Measurements from ENCODE around the gene CERS6.
"Not testable (repeated sequence)": the region's sequence is repeated elsewhere in the genome, so short reads cannot be mapped to it uniquely, and the experiment has no call there.

The CERS6 gene

GRCh38 chr2:168645696-168646338, 189.7 kb downstream of the CERS6 start:
- ATAC-seq = no peak
- H3K9me3 Mint-ChIP-seq = peaks cover 10% of the 10 kb centered on the region
- H3K4me3 Mint-ChIP-seq = no peak overlapping the region
- no peaks in the 10 kb centered on the region for H3K36me3 Mint-ChIP-seq
- no peaks in the 10 kb centered on the region for H3K27me3 Mint-ChIP-seq
- H3K27ac Mint-ChIP-seq = no peak overlapping the region
- H3K4me1 Mint-ChIP-seq = no peaks in the 10 kb centered on the region

GRCh38 chr2:168649105-168649504, 193.0 kb downstream of the CERS6 start:
- Mint-ChIP-seq H3K9me3 (peaks cover 5% of the 10 kb centered on the region), H3K36me3 (no peaks in the 10 kb centered on the region), H3K27ac (no peak overlapping the region), H3K4me3 (no peak overlapping the region), H3K27me3 (no peaks in the 10 kb centered on the region), H3K4me1 (no peaks in the 10 kb centered on the region)
- no peak for ATAC-seq

- H3K4me3 Mint-ChIP-seq = no peak overlapping the region
- H3K9me3 Mint-ChIP-seq = peaks cover 3% of the 10 kb centered on the region
- no peaks in the 10 kb centered on the region for H3K27me3 Mint-ChIP-seq
- no peak for ATAC-seq
- H3K27ac Mint-ChIP-seq = no peak overlapping the region
- H3K4me1 Mint-ChIP-seq = no peaks in the 10 kb centered on the region
- H3K36me3 Mint-ChIP-seq = no peaks in the 10 kb centered on the region
Measured at GRCh38 chr2:168649562-168649961, 193.5 kb downstream of the CERS6 start.

GRCh38 chr2:168650139-168650538, 194.1 kb downstream of the CERS6 start:
- no peak for ATAC-seq
- Mint-ChIP-seq H3K4me3 (no peak overlapping the region), H3K4me1 (no peaks in the 10 kb centered on the region), H3K27me3 (no peaks in the 10 kb centered on the region), H3K36me3 (no peaks in the 10 kb centered on the region), H3K9me3 (peaks cover 3% of the 10 kb centered on the region), H3K27ac (no peak overlapping the region)

GRCh38 chr2:168650781-168651180, 194.7 kb downstream of the CERS6 start:
- Mint-ChIP-seq H3K36me3 (no peaks in the 10 kb centered on the region), H3K27me3 (no peaks in the 10 kb centered on the region), H3K4me1 (no peaks in the 10 kb centered on the region), H3K27ac (no peak overlapping the region), H3K4me3 (no peak overlapping the region), H3K9me3 (peaks cover under 1% of the 10 kb centered on the region)
- ATAC-seq = no peak

- no peaks in the 10 kb centered on the region for H3K36me3 Mint-ChIP-seq
- no peaks in the 10 kb centered on the region for H3K27me3 Mint-ChIP-seq
- no peak for ATAC-seq
- no peaks in the 10 kb centered on the region for H3K4me1 Mint-ChIP-seq
- H3K4me3 Mint-ChIP-seq = no peak overlapping the region
- H3K9me3 Mint-ChIP-seq = no peaks in the 10 kb centered on the region
- no peak overlapping the region for H3K27ac Mint-ChIP-seq
Measured at GRCh38 chr2:168652997-168653921, 197.2 kb downstream of the CERS6 start.

- Mint-ChIP-seq H3K9me3 (no peaks in the 10 kb centered on the region), H3K27ac (no peak overlapping the region), H3K27me3 (no peaks in the 10 kb centered on the region), H3K4me1 (no peaks in the 10 kb centered on the region), H3K36me3 (no peaks in the 10 kb centered on the region), H3K4me3 (no peak overlapping the region)
- no peak for ATAC-seq
Measured at GRCh38 chr2:168654705-168655104, 198.6 kb downstream of the CERS6 start.

- no peak overlapping the region for H3K4me3 Mint-ChIP-seq
- no peaks in the 10 kb centered on the region for H3K36me3 Mint-ChIP-seq
- H3K27me3 Mint-ChIP-seq = no peaks in the 10 kb centered on the region
- H3K9me3 Mint-ChIP-seq = no peaks in the 10 kb centered on the region
- no peaks in the 10 kb centered on the region for H3K4me1 Mint-ChIP-seq
- no peak overlapping the region for H3K27ac Mint-ChIP-seq
- no peak for ATAC-seq
Measured at GRCh38 chr2:168655207-168655606, 199.1 kb downstream of the CERS6 start.

- H3K9me3 Mint-ChIP-seq, H3K4me3 Mint-ChIP-seq, H3K27me3 Mint-ChIP-seq, H3K36me3 Mint-ChIP-seq, H3K4me1 Mint-ChIP-seq, ATAC-seq, H3K27ac Mint-ChIP-seq: not testable (repeated sequence)
Measured at GRCh38 chr2:168657378-168657777, 201.3 kb downstream of the CERS6 start.

- Mint-ChIP-seq H3K4me1 (no peaks in the 10 kb centered on the region), H3K4me3 (no peak overlapping the region), H3K27me3 (no peaks in the 10 kb centered on the region), H3K9me3 (no peaks in the 10 kb centered on the region), H3K36me3 (no peaks in the 10 kb centered on the region), H3K27ac (no peak overlapping the region)
- ATAC-seq = no peak
Measured at GRCh38 chr2:168658706-168659105, 202.6 kb downstream of the CERS6 start.

- no peaks in the 10 kb centered on the region for H3K9me3 Mint-ChIP-seq
- H3K4me1 Mint-ChIP-seq = no peaks in the 10 kb centered on the region
- H3K27ac Mint-ChIP-seq = no peak overlapping the region
- H3K27me3 Mint-ChIP-seq = no peaks in the 10 kb centered on the region
- no peaks in the 10 kb centered on the region for H3K36me3 Mint-ChIP-seq
- ATAC-seq = no peak
- H3K4me3 Mint-ChIP-seq = no peak overlapping the region
Measured at GRCh38 chr2:168660870-168661862, 205.1 kb downstream of the CERS6 start.

- no peaks in the 10 kb centered on the region for H3K4me1 Mint-ChIP-seq
- no peak overlapping the region for H3K4me3 Mint-ChIP-seq
- H3K36me3 Mint-ChIP-seq = no peaks in the 10 kb centered on the region
- no peaks in the 10 kb centered on the region for H3K9me3 Mint-ChIP-seq
- no peak overlapping the region for H3K27ac Mint-ChIP-seq
- H3K27me3 Mint-ChIP-seq = no peaks in the 10 kb centered on the region
- no peak for ATAC-seq
Measured at GRCh38 chr2:168661863-168662256, 205.8 kb downstream of the CERS6 start.

- no peak for ATAC-seq
- Mint-ChIP-seq H3K4me3 (no peak overlapping the region), H3K27ac (no peak overlapping the region), H3K27me3 (no peaks in the 10 kb centered on the region), H3K9me3 (no peaks in the 10 kb centered on the region), H3K36me3 (no peaks in the 10 kb centered on the region), H3K4me1 (no peaks in the 10 kb centered on the region)
Measured at GRCh38 chr2:168662651-168663208, 206.7 kb downstream of the CERS6 start.

GRCh38 chr2:168663993-168664392, 207.9 kb downstream of the CERS6 start:
- no peak overlapping the region for H3K27ac Mint-ChIP-seq
- no peaks in the 10 kb centered on the region for H3K9me3 Mint-ChIP-seq
- no peaks in the 10 kb centered on the region for H3K27me3 Mint-ChIP-seq
- no peak overlapping the region for H3K4me3 Mint-ChIP-seq
- ATAC-seq = no peak
- H3K4me1 Mint-ChIP-seq = no peaks in the 10 kb centered on the region
- no peaks in the 10 kb centered on the region for H3K36me3 Mint-ChIP-seq

GRCh38 chr2:168664715-168665114, 208.6 kb downstream of the CERS6 start:
- H3K27me3 Mint-ChIP-seq, H3K27ac Mint-ChIP-seq: not testable (repeated sequence)

More at GRCh38 chr2:168664715-168665114, 208.6 kb downstream of the CERS6 start:
- not testable (repeated sequence) for H3K4me1 Mint-ChIP-seq, ATAC-seq, H3K36me3 Mint-ChIP-seq, H3K4me3 Mint-ChIP-seq, H3K9me3 Mint-ChIP-seq
